GM12878 (cell line): ENCODE results near the gene CNIH2. TPM values are rescaled to one million over a fixed set of nuclear protein-coding genes. Genes with fewer than 3 reads are reported as not detected.

Experiments used
- ATAC-seq: fragments of 200-7000 bp; cut with Tn5 transposase; 3 replicates; pipeline ENCODE4 v1.9.1; 2020; ENCODE audit warnings: mild to moderate bottlenecking, moderate library complexity
- BruUV-seq: library from RNA; stranded (reverse); fragments of 400-500 nt; replicated peaks from 2 replicates; lab custom pipeline; 2021; lab: Mats Ljungman, UMichigan
- CTCF ChIA-PET: fragments of 300-600 bp; sonication (Branson Sonifier 250); formaldehyde crosslinking; extraction: SDS; loops from one replicate; lab custom pipeline; 2021; ENCODE audit warnings: inconsistent platforms; lab: Yijun Ruan, JAX
- POLR2A ChIA-PET: fragments of 350-600 bp; formaldehyde crosslinking; extraction: SDS; loops from one replicate; lab custom pipeline; 2021; ENCODE audit warnings: inconsistent platforms; lab: Charles Lee
- RAD21 ChIA-PET: fragments of 300-600 bp; sonication (Branson Sonifier 250); formaldehyde crosslinking; loops from one replicate; lab custom pipeline; 2023; ENCODE audit warnings: antibody characterized with exemption; ENCODE audit not compliant: unreplicated experiment; lab: Charles Lee
- SMC1A ChIA-PET: fragments of 300-600 bp; sonication (Branson Sonifier 250); formaldehyde crosslinking; loops from one replicate; lab custom pipeline; 2023; ENCODE audit not compliant: unreplicated experiment, uncharacterized antibody; lab: Charles Lee
- DNase-seq: peaks from one replicate; pipeline ENCODE4 v3.0.0-alpha.2; 2011; ENCODE audit warnings: low read depth, low spot score
- FAIRE-seq: peaks from 3 replicates; lab custom pipeline; 2011; peaks lifted over from hg19 to GRCh38; lab: Jason Lieb, UNC
- H2AFZ ChIP-seq: 2 replicates; pipeline ENCODE4 v1.6.0; 2011; ENCODE audit warnings: low read depth, low read length, control low read depth; ENCODE audit not compliant: control insufficient read depth
- H3K27ac ChIP-seq: 2 replicates; pipeline ENCODE4 v1.5.1; 2011; ENCODE audit warnings: control low read depth; ENCODE audit not compliant: control insufficient read depth, insufficient read depth
- H3K27me3 ChIP-seq, 2 experiments: replicated peaks in 1 of 2; 2 replicates each; pipeline versions ENCODE4 v1.6.0 to v1.6.1; 2011; ENCODE audit warnings: low read length in 1 of 2; ENCODE audit not compliant: control insufficient read depth in 2 of 2, insufficient read depth in 2 of 2
- H3K36me3 ChIP-seq, 2 experiments: 2 replicates each; pipeline ENCODE4 v1.5.1; 2011; ENCODE audit warnings: low read length in 1 of 2; ENCODE audit not compliant: control insufficient read depth in 2 of 2, insufficient read depth in 2 of 2
- H3K4me1 ChIP-seq: 2 replicates; pipeline ENCODE4 v1.6.1; 2011; ENCODE audit warnings: mild to moderate bottlenecking, low read length, moderate library complexity, mixed read lengths; ENCODE audit not compliant: control insufficient read depth, insufficient read depth
- H3K4me2 ChIP-seq: 2 replicates; pipeline ENCODE4 v1.6.0; 2011; ENCODE audit warnings: control low read depth; ENCODE audit not compliant: control insufficient read depth, insufficient read depth
- H3K4me3 ChIP-seq: fragments of 200-600 bp; sonication (generic); 2 replicates; pipeline ENCODE4 v1.5.1; 2016
- H3K79me2 ChIP-seq: 2 replicates; pipeline ENCODE4 v1.6.0; 2011; ENCODE audit warnings: low read length; ENCODE audit not compliant: control insufficient read depth, insufficient read depth
- H3K9ac ChIP-seq: 2 replicates; pipeline ENCODE4 v1.8.0; 2011; ENCODE audit warnings: low read length, control low read depth, mixed read lengths; ENCODE audit not compliant: control insufficient read depth, insufficient read depth
- H3K9me3 ChIP-seq: replicated peaks from 3 replicates; pipeline ENCODE4 v1.5.1; 2011; ENCODE audit warnings: mild to moderate bottlenecking, low read length; ENCODE audit not compliant: control insufficient read depth, insufficient read depth
- H4K20me1 ChIP-seq: 2 replicates; pipeline ENCODE4 v1.6.0; 2011; ENCODE audit not compliant: control insufficient read depth, insufficient read depth
- BCLAF1 ChIP-seq: fragments of 450-650 bp; IDR thresholded peaks from 2 replicates; pipeline ENCODE4 v1.6.1; 2017; ENCODE audit warnings: antibody characterized with exemption, mild to moderate bottlenecking, moderate library complexity
- BHLHE40 ChIP-seq, 2 experiments: fragments of 450-650 bp in 1 of 2; IDR thresholded peaks; 2 replicates each; pipeline ENCODE4 v1.6.1; 2011 to 2017; ENCODE audit warnings: low read depth in 2 of 2, borderline replicate concordance in 1 of 2, improper control_type of control experiment in 1 of 2, low read length in 1 of 2, mild to moderate bottlenecking in 1 of 2
- CBX5 ChIP-seq: sonication (generic); IDR thresholded peaks from 2 replicates; pipeline ENCODE4 v1.6.1; 2016; ENCODE audit warnings: low read depth, moderate library complexity, mild to moderate bottlenecking, inconsistent platforms
- CEBPB ChIP-seq, 2 experiments: fragments of 150-350 bp in 1 of 2; IDR thresholded peaks; 2 replicates each; pipeline ENCODE4 v1.6.1; 2012 to 2014; ENCODE audit warnings: low read depth in 2 of 2, low read length in 2 of 2, borderline replicate concordance in 1 of 2, inconsistent platforms in 1 of 2
- CHD4 ChIP-seq: fragments of 200-600 bp; sonication (generic); IDR thresholded peaks from 2 replicates; pipeline ENCODE4 v1.6.1; 2016; ENCODE audit warnings: mild to moderate bottlenecking
- CREM ChIP-seq: IDR thresholded peaks from 2 replicates; pipeline ENCODE4 v1.6.1; 2014; ENCODE audit warnings: antibody characterized with exemption, low read depth
- IRF4 ChIP-seq: IDR thresholded peaks from 2 replicates; pipeline ENCODE4 v1.6.1; 2011; ENCODE audit warnings: low read depth, low read length
- JUNB ChIP-seq: IDR thresholded peaks from 2 replicates; pipeline ENCODE4 v1.6.1; 2016; ENCODE audit warnings: antibody characterized with exemption, mild to moderate bottlenecking
- JUND ChIP-seq: IDR thresholded peaks from 2 replicates; pipeline ENCODE4 v1.6.1; 2012; ENCODE audit warnings: low read depth, mild to moderate bottlenecking, low read length, improper control_type of control experiment, moderate library complexity
- KDM1A ChIP-seq: fragments of 200-600 bp; sonication (generic); IDR thresholded peaks from 2 replicates; pipeline ENCODE4 v1.6.1; 2016; ENCODE audit warnings: borderline replicate concordance
- RB1 ChIP-seq: fragments of 450-650 bp; formaldehyde crosslinking; IDR thresholded peaks from 2 replicates; pipeline ENCODE4 v1.6.1; 2017; ENCODE audit warnings: mild to moderate bottlenecking, borderline replicate concordance
- RBBP5 ChIP-seq: fragments of 200-600 bp; sonication (generic); conservative IDR thresholded peaks from 2 replicates; pipeline ENCODE4 v1.6.1; 2016
- SIX5 ChIP-seq: IDR thresholded peaks from 2 replicates; pipeline ENCODE4 v1.6.1; 2011; ENCODE audit warnings: mild to moderate bottlenecking, low read depth, low read length, moderate library complexity; ENCODE audit not compliant: severe bottlenecking
- TAF1 ChIP-seq: IDR thresholded peaks from 2 replicates; pipeline ENCODE4 v1.6.1; 2011; ENCODE audit warnings: mild to moderate bottlenecking, low read depth, low read length, borderline replicate concordance
- TBL1XR1 ChIP-seq: IDR thresholded peaks from 2 replicates; pipeline ENCODE4 v1.6.1; 2012; ENCODE audit warnings: low read depth, low read length, improper control_type of control experiment
- ZNF384 ChIP-seq: IDR thresholded peaks from 2 replicates; pipeline ENCODE4 v1.6.1; 2012; ENCODE audit warnings: low read depth, mild to moderate bottlenecking, low read length, improper control_type of control experiment, borderline replicate concordance
- WGBS: methylation state at CpG from one replicate; pipeline ENCODE4 v1.1.6; 2016; ENCODE audit warnings: low lambda C conversion rate; ENCODE audit not compliant: insufficient replicate concordance, insufficient coverage; ENCODE audit errors: missing lambda C conversion rate; 5-methylcytosine and 5-hydroxymethylcytosine counted together
- in situ Hi-C: fragments of 300-500 bp; cut with MboI; formaldehyde crosslinking; loops from 9 replicates; pipeline ENCODE4 v1.14.3; 2018; ENCODE audit warnings: mixed read lengths
- intact Hi-C: fragments of 100-400 bp; cut with micrococcal nuclease; formaldehyde crosslinking; loops from one replicate; pipeline ENCODE4 v1.14.2; 2022; ENCODE audit not compliant: unreplicated experiment
- polyA plus RNA-seq, 11 experiments: library from polyadenylated mRNA; depleted of rRNA in 4 of 11; unstranded in 6 of 11; stranded (reverse) in 5 of 11; fragments of >200 nt; fragmentation: Nextera tagmentation in 4 of 11; fragmentation: Illumina TruSeq in 1 of 11; extraction: Ambion mirVana in 4 of 11; extraction: Trizol in 1 of 11; gene quantifications; 1 replicate in 1 of 11; 2 replicates in 10 of 11; pipeline versions ENCODE4 v1.2.1 to v1.2.3, GENCODE V29; 2011 to 2016; ENCODE audit warnings: inconsistent platforms in 2 of 11, missing spikeins in 2 of 11, low read depth in 1 of 11
- total RNA-seq, 4 experiments: library from RNA; depleted of rRNA in 3 of 4; stranded (reverse); fragments of >200 nt in 3 of 4; fragmentation: Illumina TruSeq in 1 of 4; extraction: Trizol in 1 of 4; gene quantifications; 2 replicates each; pipeline versions ENCODE4 v1.2.1 to v1.2.3, GENCODE V29; 2013 to 2021

CNIH2 gene
- total and polyA plus RNA-seq, 10 of the 15 experiments (the other 5 are each of a cell fraction or from before 2014, with no cell fraction given) = 0.07 to 1.3 (median 0.68) TPM; not detected in 2

DNA sequence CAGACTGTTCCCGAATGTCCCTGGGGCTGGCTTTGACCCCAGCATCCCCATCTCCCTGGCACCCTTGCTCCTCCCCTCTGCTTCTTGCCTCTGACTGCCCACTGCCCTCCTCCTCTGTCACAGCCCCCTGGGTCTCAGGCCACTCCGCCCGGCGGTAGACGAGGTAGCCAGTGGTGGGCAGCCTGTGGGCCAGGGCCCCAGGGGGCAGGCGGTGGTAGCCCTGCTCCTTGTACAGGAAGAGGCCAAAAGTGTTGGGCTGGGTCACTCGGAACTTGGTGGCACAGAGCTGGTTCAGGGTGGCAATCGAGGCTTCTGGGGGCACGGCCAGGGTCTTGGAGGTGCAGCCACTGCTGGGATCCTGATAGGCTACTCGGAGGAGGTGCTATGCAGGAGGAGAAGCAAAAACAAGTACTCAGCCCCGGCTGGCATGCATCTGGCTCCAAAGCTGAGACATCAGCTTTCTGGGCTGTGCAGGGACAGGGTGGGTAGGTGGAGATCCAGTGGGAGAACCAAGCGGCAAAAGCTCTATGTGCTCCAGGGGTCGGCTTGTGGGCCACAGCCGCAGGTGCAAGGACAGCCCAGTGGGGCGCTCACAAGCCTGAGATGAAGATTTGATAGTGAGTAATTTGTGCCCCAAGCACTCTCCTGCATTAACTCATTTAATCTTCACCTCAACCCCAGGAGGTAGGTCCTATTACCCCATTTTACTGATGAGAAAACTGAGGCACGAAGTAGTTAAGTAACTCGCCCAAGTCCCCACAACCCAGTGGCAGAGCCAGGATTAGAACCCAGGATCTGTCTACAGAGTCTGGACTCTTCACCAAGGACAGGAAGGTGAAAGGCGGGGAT lies 54.6 kb downstream of the CNIH2 start (continued):
- TF ChIP-seq KDM1A = no peak
- TF ChIP-seq RBBP5 = no peak
- no peak for TF ChIP-seq ZNF384

- ChIA-PET SMC1A (no interaction called here), POLR2A (interaction anchor here (0.8 kb wide), 1 partner anchor 44 kb away, joined by 3 read pairs; the partner anchor contains the start of gene YIF1A), CTCF (interaction anchor here (2.8 to 5.7 kb wide), 2 partner anchors 22 to 53 kb away, joined by 6 to 96 read pairs; no protein-coding TSS in a partner anchor), RAD21 (interaction anchor here (3.6 kb wide), 1 partner anchor 21 kb away, joined by 49 read pairs; no protein-coding TSS in a partner anchor)
- no peak overlapping the region for H3K4me3 ChIP-seq
- H3K79me2 ChIP-seq = no peaks in the 10 kb centered on the region
- no peaks in the 10 kb centered on the region for H4K20me1 ChIP-seq
- no peak overlapping the region for H3K9ac ChIP-seq
- H3K4me2 ChIP-seq = no peak overlapping the region
- intact Hi-C loops = no loop called here
- BruUV-seq = no TSS peak
- no peaks in the 10 kb centered on the region for H3K27me3 ChIP-seq
- in situ Hi-C loops = no loop called here
- no peak for ATAC-seq
- H3K27ac ChIP-seq = no peak overlapping the region
- 56% methylated on average over 19 of the region's 19 CpGs for WGBS
- no peak for FAIRE-seq
- peaks cover 0 to 6% of the 10 kb centered on the region in 2 experiments; a peak in 2 of 4 replicates for H3K36me3 ChIP-seq
- no peaks in the 10 kb centered on the region for H3K9me3 ChIP-seq
- H2AFZ ChIP-seq = no peak overlapping the region
- DNase-seq = no peak
- peaks cover 27% of the 10 kb centered on the region for H3K4me1 ChIP-seq
- no peak for TF ChIP-seq TAF1
- no peak for TF ChIP-seq TBL1XR1
- no peak for TF ChIP-seq IRF4
- TF ChIP-seq CEBPB (IDR thresholded peaks at IDR 0.05; ENCODE audit: borderline replicate concordance in 1 of 2, low read depth in 2 of 2, low read length in 2 of 2) = no peak
- TF ChIP-seq SIX5 = no peak
- TF ChIP-seq CBX5 = no peak
- TF ChIP-seq BHLHE40 (IDR thresholded peaks at IDR 0.05; ENCODE audit: borderline replicate concordance in 1 of 2, low read depth in 2 of 2, low read length in 1 of 2) = no peak
- TF ChIP-seq CREM = no peak
- TF ChIP-seq RB1 = no peak
- TF ChIP-seq CHD4 = no peak
- TF ChIP-seq BCLAF1 = no peak
- TF ChIP-seq JUNB = no peak
- TF ChIP-seq JUND = no peak
- TF ChIP-seq, all 136 proteins: peak for 0
These were observed 55.4 kb downstream of the CNIH2 start for GRCh38 chr11:66333220-66333877.
